H54 (cell line): Measurements from ENCODE around the gene ELANE.
"Not testable (repeated sequence)": the region's sequence is repeated elsewhere in the genome, so short reads cannot be mapped to it uniquely, and the experiment has no call there.

Experiments
- DNase-seq: peaks from one replicate; pipeline ENCODE4 v3.0.0; 2011; ENCODE audit warnings: low spot score, mixed read lengths; ENCODE audit not compliant: insufficient read length
- FAIRE-seq: peaks from 3 replicates; lab custom pipeline; 2011; peaks lifted over from hg19 to GRCh38; lab: Jason Lieb, UNC
- POLR2A ChIP-seq: IDR thresholded peaks from 2 replicates; pipeline ENCODE4 v1.6.1; 2011; ENCODE audit warnings: low read depth, mild to moderate bottlenecking, low read length

ELANE gene

GRCh38 chr19:879711-880438 lies 27.8 kb downstream of the ELANE start:
- no peak for FAIRE-seq
- no peak for DNase-seq
- no peak for TF ChIP-seq POLR2A

- TF ChIP-seq POLR2A: no peak
- FAIRE-seq: no peak
- no peak for DNase-seq
Measured at GRCh38 chr19:881385-882071, 29.4 kb downstream of the ELANE start.

GRCh38 chr19:882871-883497 lies 30.9 kb downstream of the ELANE start:
- DNase-seq: no peak
- TF ChIP-seq POLR2A: no peak
- no peak for FAIRE-seq

GRCh38 chr19:883661-884211 lies 31.6 kb downstream of the ELANE start:
- FAIRE-seq (no peak), DNase-seq (no peak)
- TF ChIP-seq POLR2A: no peak

- no peak for DNase-seq
- TF ChIP-seq POLR2A: no peak
- no peak for FAIRE-seq
Measured at GRCh38 chr19:884420-885211, 32.5 kb downstream of the ELANE start.

GRCh38 chr19:885536-886224 lies 33.6 kb downstream of the ELANE start:
- no peak for TF ChIP-seq POLR2A
- no peak for DNase-seq
- FAIRE-seq: no peak

- DNase-seq: no peak
- no peak for FAIRE-seq
- no peak for TF ChIP-seq POLR2A
Measured at GRCh38 chr19:887072-887471, 35.0 kb downstream of the ELANE start.

- no peak for TF ChIP-seq POLR2A
- DNase-seq (no peak), FAIRE-seq (no peak)
Measured at GRCh38 chr19:887599-887998, 35.5 kb downstream of the ELANE start.

GRCh38 chr19:888581-889385 lies 36.7 kb downstream of the ELANE start:
- no peak for DNase-seq

GRCh38 chr19:889662-890295 lies 37.7 kb downstream of the ELANE start:
- TF ChIP-seq POLR2A: no peak
- FAIRE-seq (no peak), DNase-seq (no peak)

More at GRCh38 chr19:888581-889385, 36.7 kb downstream of the ELANE start:
- no peak for FAIRE-seq
- no peak for TF ChIP-seq POLR2A

- no peak for DNase-seq
- no peak for TF ChIP-seq POLR2A
- FAIRE-seq: no peak
Measured at GRCh38 chr19:890831-891230, 38.7 kb downstream of the ELANE start.

- DNase-seq, FAIRE-seq: not testable (repeated sequence)
Measured at GRCh38 chr19:891421-892200, 39.5 kb downstream of the ELANE start.
